Activated gamma-delta T cell treated with anti-CD3 and anti-CD28 coated beads, Interleukin-2, amount 50 U/mL, for 16 hours (primary cell): ENCODE data around the gene CACNA2D2.
A peak's percentile ranks its signal among the peaks of the same experiment; 100 is the strongest.

Source experiments
- DNase-seq: peaks from one replicate; pipeline ENCODE4 v3.0.0-alpha.2; 2020; ENCODE audit warnings: low read depth

The CACNA2D2 gene

DNA sequence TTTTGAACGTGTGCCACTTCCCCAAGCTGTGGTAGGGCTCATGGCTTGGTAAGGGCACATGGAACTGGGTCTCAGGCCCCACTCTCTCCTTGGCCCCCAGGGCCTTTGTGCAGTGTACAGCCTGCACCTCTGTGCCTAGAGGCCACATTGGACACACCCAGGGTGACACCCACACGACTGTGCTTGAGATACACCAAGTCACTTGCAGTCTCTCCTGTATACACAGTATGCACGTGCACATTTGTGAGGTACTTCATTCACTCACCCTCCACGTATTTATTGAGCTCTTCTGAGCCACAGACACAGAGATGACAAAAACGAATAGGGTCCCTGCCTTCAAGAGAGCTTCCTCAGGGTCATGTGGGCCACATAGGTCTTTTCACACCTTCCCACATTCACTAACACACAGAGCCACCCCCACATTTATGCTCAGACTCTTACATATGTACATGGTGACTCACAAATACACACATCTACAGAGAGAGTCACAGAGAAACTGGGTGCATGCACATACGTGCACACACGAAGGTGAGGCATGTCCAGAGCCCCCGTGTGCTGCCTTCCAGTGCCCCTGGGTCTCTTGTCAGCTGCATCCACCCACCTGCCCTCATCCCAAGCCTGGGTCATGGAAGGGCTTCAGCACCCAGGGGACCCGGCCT is 134.3 kb downstream of the CACNA2D2 start:
- no peak for DNase-seq

DNA sequence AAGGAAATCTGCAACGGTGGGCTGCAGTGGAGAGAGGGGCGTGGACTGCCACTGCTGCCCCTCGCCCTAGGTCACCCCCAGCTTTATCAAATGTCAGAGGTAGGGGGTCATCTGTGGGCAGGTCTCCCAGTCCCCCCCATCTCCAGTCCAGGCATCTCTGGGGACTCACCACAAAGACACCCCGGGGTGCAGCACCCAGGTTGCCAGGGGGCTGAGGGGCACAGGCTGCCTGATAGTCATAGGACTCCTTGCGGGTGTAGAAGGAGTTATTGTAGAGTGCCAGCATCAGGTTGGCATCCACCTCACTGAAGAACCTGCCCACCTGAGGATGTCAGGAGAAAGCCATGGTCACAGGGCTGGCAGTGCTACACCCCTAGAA is 137.6 kb downstream of the CACNA2D2 start:
- DNase-seq, result no peak

DNA sequence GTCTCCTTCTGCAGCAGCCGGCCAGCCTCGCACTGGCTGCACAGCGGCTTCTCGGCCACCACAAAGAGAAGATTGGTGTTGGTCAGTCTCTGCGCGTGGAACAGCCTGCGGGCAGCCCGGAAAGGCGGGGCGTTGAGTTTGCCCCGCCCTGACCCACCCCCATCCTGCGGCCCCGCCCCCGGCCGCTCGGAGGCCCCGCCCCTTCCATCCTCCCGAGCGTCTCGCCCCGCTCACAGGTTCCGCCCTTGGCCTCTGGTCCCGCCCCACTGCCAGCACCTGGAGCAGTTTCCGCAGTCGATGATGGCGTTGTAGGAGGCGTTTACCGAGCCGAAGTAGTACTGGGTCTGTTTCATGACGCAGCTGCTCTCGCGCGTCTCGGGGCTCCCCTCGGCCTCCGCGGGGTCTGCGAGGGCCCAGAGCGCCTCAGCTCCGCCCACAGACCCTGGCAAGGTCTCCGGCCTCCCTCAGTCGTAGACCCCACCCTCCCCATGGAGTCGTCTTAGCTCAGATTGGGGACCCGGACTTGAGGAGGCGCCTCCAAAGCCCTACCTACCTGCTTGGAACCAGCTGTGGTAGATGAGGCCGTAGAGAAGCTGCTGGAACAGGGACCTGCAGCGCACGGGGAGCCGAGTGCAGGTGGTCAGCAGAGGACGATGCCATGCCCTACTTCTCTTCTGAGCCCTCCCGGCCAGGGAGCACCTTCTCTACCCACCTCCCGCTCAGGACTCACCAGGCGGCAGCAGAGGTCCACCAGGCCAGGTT is 138.2 kb downstream of the CACNA2D2 start:
- DNase-seq, result peak; percentile 89

DNA sequence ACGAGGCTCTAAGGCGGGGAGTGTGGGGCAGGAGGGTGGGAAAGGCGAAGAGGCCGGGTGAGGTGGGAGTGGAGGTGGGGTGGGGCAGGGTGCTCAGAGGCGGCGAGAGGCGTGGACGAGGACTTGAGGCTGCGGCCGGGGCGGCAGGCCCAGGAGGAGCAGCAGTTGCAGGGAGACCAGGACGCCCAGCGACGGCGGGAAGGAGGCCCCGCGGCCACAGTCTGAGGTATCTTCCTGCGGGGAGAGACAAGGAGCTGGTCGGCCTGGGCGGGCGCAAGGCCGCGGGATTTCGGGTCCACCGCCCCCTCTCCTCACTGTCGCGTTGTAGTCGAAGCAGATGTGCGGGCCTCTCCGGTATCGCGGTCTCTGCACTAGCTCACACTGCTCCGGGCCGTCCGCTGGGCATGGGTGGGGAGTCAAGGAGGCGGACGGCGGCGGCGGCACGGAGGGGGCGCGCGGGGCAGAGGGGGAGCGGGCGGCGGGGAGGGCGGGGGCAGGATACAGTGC is 138.8 kb downstream of the CACNA2D2 start:
- DNase-seq, result no peak

DNA sequence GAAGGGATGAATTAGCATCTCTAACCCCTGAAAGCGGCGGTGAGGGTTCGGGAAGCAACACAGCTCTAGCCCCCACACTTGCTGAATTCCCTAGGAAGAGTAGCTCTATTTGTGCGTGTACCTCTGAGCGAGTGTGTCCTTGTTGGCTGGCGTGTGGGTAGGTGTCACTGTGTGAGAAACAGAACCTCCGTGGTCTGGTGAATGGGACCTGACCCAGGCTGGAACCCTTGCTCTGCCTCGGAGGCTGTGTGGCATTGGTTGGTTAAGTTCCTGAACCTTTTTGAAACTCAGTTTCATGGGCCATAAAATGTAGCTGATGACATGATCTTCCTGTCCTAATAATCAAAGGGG is 143.7 kb downstream of the CACNA2D2 start:
- DNase-seq, result no peak

DNA sequence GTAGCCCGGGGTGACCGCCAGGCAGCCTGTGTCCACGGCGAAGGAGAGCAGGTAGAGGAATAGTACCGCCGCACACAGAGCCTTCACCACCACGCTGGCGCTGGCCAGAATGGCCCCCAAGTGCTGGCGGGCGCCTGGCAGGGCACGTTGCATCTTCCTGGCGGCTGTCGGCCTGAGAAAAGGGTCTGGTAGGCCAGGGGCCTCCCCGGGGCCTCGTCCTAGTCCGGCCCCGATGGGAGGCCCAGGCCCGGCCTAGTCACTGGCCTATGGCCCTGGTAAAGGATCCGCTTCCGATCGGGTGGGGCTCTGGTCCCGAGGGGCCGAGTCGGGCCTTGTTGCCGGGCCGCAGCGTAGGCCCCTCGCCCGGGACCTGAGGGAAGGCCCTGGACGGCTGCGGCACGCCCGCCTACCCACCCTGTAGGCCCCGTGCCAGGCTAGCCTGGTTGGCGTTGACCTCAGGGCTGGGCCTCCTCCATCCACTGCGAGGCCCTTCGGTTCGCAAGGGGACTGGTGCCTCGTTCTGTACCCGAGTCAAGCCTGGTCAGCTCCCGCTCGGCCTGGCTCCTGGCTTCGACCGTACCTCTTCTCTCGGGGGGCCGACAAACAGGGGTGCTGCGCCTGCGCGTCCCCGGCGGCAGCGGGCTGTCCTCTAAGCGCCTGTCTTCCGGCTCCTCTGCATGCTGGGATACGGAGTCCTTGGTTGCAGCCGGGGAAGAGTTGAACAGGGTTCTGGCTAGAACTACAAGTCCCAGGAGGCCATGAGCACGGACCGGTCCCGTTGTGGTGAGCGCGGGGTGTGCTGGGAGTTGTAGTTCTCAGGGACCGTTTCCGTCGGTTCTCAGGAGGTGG is 144.3 kb downstream of the CACNA2D2 start, which contains the start of gene TMEM115:
TSS of gene TMEM115 (minus strand) at position 611 of the 849 bp plus-strand sequence. CDS start at position 153, 458 bp downstream.
- peak; percentile 91 for DNase-seq

DNA sequence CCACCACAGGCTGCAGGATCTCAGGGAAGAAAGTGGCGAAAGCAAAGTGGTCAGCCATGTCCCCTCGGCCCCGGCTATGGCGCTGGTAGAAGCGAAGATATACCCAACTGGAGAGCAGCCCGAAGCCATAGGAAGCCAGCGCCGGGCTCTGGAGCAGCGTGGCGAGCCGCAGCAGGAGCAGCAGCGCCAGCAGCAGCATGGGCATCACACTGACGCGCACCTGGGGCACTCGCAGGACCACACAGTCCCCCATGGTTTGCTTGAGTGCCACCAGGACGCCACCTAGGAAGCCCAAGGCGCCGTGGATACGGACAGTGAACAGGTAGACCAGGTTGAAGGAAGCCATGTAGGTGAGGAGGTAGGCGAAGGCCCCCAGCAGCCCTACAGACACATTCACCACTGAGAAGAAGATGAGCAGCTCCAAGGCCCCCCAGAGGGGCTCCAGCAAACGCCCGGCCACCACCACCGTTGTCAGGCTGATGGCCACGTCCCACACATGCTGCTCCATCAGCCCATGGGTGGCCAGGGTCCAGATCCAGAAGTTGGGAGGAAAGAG is 145.0 kb downstream of the CACNA2D2 start:
- DNase-seq, result no peak

DNA sequence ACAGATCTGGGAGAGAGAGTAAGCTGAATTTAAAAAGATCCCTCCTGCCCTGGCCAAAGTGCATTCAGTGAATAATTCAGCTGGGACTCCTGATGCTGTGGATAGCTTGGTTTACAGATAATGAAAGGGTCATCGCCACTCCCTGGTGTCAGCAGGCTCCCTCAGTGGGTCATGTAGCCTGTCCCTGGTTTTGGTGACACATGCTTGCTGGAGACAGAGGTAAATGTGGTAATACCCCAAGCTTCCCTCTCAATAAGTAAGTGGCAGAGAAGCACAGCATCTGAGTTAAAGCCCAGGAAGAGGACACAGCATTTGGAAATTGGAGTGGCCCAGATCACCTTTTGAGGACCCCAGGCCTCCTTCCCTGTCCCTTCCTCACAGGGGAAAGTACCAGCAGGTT is 146.0 kb downstream of the CACNA2D2 start:
- no peak for DNase-seq

DNA sequence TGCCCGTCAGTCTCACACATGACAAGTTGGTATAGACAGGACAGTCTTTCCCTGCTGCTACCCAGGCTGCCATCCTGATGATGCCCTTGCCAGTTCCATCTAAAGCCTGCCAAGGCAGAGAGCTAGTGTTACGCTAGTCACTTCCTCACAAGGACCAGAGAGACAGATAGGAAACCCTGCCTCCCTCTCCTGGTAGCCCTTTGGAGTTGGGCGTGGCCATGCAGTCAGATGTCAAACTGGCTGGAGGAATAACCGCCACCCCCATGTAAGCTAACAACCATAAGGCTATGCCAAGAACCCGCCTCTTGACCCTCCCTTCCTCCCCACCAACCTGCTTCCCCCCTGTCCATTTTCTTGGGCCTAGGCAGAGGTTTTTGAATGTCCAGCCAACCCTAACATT is 146.9 kb downstream of the CACNA2D2 start:
- DNase-seq, result no peak

DNA sequence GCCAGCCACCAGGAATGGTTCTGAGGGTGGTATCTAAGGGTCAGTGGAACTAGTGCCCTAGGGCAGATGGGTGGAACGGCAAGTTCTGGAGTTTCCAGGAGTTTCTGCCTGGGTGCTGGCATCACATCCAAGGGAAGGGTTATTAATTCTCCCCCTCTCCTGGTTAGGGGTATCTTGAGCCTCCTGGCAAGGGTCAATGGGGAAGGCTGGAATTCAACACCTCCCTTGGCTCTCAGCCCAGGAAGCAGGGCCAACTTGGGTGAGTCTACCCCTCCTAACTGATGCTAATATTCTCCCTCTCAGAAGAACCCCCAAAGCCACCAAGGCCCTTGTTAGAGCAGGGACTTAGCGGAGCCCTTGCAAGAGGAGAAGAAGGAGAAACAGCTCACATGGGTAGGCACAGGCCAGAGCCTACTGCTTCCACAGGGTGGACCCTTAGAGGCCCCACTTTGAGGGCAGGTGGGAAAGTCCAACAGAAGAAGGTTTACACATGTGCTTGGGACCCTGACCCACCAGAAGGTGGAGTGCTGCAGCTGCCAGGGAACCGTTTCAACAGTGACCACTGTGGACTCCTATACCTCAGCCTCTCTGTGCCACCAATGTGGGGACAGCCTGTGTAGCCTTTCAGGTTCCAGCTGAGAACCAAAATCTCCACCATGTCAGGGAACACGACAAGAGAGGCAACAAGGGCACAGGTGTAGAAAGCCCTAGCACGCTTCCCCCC is 147.4 kb downstream of the CACNA2D2 start:
- DNase-seq, result no peak

DNA sequence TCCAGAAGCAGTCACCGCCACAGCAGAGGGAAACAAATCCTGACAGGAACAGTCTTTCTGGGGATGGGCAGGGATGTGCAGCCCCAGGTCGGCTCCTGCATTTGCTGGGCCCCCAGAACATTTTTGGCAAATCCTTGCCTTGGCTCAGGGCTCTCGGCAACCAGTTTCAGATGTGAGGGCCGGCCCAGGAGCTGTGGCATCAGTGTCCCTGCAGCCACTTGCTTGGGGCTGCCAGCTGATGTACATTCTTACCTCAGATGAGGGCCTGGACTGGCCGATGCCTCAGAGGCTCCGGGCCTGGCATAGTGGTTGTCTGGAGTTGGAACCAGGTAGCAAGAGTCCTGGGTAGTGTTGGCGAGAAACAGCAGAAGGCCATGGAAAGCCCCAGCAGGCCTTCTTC is 148.6 kb downstream of the CACNA2D2 start:
- DNase-seq, result no peak

DNA sequence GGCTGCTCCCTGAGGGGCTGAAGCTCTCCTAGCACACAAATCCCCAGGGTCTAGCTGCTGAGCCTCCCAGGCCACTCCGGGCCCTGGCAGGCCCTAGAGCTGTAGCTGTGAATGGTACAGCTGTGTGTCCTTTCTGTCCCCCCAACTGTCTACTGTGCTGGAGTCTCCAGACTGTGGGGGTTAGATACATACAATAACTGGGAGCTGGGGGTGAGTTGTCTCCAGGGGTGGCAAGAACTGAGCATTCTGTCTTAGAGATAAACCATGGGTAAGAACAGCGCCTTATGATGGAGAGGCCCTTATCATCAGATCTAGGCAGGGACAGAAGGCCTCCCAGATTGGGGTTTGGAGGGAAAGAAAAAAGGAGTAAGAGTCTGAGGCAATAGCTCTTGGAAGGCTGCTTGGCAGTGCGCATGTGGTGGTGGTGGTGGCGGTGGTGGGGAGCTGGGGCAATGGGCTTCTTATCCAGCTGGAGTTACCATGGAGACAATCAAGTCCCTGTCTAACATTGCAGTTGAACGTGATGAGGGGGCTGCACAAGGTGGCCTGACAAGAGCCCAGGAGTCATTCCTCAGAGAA is 149.2 kb downstream of the CACNA2D2 start:
- no peak for DNase-seq

DNA sequence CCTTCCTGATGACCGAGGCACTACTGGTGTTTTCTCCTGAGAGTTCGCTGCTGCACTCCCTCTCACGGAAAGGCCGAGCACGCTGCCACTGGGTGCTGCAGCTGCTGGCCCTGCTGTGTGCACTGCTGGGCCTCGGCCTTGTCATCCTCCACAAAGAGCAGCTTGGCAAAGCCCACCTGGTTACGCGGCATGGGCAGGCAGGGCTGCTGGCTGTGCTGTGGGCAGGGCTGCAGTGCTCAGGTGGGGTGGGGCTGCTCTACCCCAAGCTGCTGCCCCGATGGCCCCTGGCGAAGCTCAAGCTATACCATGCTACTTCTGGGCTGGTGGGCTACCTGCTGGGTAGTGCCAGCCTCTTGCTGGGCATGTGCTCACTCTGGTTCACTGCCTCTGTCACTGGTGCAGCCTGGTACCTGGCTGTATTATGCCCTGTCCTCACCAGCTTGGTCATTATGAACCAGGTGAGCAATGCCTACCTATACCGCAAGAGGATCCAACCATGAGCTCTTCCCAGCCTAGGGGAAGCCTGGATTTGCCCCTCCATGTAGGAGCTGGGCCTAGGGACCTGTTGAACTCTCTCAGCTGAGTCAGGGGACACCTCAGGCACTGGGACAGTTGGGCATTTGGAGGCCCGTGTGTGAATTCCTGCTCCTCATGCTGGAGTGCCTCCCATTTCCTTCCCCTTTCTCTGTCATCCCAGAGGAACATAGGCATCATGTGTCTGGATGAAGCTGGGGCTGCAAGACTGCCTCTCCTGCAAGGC is 150.0 kb downstream of the CACNA2D2 start:
- DNase-seq, result no peak

DNA sequence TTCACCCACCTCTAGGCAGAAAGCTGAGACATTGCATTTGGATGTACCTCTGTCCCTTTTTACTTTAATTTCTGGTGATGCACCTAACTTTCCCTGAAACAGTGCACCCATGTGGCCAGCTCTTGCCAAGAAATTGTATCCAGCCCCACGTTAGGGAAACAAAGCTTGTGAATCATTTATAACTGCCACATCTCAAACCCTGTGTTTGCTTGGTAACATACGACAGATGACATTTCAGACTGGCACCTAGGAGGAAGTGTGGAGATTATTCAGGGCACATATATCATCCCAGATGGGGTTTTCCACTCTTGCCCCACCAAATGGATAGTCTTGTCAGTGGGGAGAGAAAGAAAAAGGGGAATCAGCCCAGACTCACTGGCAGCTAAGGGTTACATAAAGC is 150.7 kb downstream of the CACNA2D2 start:
- DNase-seq, result no peak

DNA sequence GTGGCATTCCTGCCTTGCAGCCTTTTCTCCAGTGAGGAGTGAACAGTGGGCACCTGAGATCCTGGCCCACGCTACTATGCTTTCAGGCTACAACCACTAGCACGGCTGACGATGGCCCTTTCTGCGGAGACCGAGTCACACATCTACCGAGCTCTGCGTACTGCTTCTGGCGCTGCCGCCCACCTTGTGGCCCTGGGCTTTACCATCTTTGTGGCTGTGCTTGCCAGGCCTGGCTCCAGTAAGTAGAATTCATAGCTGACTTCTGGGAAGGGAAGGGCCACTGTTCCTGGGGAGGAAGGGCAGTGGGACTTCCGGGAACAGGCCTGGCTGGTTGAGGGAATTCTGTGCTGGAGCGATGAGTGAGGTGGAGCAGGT is 152.1 kb downstream of the CACNA2D2 start:
- no peak for DNase-seq

DNA sequence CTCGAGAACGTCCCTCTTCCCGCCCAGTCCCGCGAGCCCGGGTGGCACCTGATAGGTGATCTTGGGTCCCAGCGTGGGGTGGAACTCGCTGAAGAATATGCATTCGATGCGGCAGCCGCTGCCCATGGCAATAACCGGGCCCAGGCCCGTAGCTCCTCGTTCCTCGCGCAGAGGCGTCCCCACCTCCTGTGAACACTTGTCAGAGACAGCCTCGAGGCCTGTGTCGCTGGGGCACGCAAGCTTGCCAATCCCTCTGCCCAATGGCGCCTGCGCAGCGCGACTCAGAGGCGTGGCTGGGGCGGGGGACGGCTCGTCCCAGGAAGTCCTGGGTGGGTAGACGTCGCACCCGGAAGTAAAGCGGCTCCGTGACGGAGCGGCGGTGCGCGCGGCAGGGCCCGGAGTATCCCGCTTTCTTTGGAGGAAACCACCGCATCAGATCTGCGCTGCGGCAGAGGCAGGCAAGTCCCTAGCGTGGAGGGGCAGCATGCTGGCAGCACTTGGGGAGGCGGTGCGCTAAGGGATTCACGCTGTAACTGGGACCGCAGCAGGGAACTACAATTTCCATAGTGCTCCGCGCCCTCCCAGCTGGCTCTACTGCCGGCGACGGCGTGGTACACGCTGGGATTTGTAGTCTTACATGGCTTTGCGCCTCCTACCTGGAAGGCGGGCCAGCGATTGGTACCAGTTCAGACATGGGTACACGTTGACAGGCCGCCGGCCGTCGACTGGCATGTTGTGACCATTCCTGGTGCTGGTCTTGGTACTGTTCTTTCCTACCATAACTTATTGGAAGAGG is 152.7 kb downstream of the CACNA2D2 start, which contains the start of the genes CYB561D2 and NPRL2:
TSS of gene CYB561D2 (plus strand) at position 336 of the 796 bp plus-strand sequence. CDS start 572 bp downstream, outside the sequence.
TSS of gene NPRL2 (minus strand) at position 249 of the 796 bp plus-strand sequence. CDS start at position 126, 123 bp downstream.
- peak; percentile 100 for DNase-seq

DNA sequence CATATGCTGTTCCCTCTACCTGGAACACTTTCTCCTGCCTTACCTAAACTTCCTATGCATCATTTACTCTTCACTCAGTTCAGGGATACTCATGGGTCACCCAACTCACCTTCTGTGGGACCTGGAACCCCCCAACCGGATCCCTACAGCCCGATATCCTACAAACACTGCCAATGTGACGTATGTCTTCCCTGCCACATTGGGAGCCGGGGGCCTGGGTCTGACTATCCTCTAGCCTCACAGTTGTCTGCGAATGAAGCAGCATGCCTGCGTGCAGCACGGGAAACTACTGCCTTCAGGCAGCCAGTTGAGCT is 153.3 kb downstream of the CACNA2D2 start:
- no peak for DNase-seq

DNA sequence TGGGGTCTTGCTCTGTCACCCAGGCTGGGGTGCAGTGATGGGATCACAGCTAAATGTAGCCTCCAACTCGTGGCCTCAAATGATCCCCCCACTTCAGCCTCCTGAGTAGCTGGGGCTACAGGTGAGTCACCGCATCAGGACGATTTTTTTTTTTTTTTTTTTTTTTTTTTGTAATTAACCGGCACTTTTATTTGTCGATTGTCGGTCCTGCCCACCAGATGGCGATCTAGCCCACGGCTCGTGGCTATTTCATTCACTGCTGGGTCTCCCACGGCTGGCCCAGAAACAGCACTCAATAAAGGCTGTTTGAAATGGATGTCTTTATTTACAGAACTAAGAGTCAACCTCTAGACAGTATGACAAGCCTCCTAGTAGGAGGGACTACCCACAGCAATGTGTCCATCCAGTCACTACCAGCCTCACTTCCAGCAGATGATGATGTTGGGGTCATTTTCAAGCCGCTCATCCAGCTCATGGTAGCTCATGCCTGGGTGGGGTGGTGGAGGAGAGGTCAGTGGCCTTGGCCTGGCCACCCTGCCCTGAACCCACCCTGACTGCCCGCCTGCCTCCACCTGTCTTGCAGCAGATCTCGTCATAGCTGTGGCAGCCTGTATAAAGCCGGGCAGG is 156.1 kb downstream of the CACNA2D2 start:
- peak; percentile 65 for DNase-seq

DNA sequence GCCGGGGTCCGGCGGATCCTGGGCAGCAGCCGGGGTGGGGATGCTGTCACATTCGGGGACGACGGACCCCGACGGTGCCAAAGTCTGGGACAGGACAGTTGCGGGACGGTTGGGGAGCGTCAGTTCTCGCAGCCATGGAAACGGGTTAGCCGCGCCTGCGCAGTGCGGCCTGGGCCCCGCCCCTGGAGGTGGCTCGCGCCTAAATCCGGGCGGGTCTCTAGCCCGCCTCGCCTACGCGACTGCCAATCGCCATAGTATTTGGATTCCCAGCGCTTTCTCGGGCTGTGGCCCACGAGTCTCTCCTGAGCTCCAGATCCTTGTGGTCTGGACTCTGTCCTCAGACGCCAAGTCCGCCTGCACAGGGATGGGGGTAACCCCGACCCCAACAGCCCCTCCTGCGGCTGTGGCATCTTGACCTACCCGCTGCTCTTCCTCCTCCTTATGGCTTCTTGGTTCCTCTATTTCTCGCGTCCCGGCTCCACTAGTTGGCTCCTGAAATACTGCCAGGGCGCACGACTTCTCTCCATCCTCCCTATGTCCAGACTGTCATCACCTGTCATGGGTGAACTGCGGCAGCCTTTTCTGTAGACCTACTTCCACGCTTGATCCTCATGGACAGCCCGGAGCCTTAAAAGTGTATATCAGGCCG is 157.7 kb downstream of the CACNA2D2 start, which contains the start of gene ZMYND10:
TSS of gene ZMYND10 (minus strand) at position 147 of the 649 bp plus-strand sequence. CDS start 153 bp downstream, outside the sequence.
- DNase-seq, result peak; percentile 53
